HepG2 (cell line): ENCODE measurements around the gene CAMK2N2. TPM values are rescaled to one million over a fixed set of nuclear protein-coding genes. Genes with fewer than 3 reads are reported as not detected.

Source experiments
- CSRNP1 ChIP-seq: sonication (generic); formaldehyde crosslinking; IDR thresholded peaks from 2 replicates; pipeline ENCODE4 v1.8.1; 2023; ENCODE audit warnings: mild to moderate bottlenecking, missing genetic modification reagents
- DNMT3B ChIP-seq: conservative IDR thresholded peaks from 2 replicates; pipeline ENCODE4 v1.6.1; 2016; ENCODE audit warnings: missing biosample characterization, control low read depth
- GATA4 ChIP-seq: sonication (generic); IDR thresholded peaks from 2 replicates; pipeline ENCODE4 v1.6.1; 2016; ENCODE audit warnings: antibody characterized with exemption, low read depth, borderline replicate concordance
- HES4 ChIP-seq: sonication (generic); formaldehyde crosslinking; IDR thresholded peaks from 2 replicates; pipeline ENCODE4 v1.9.0; 2021; ENCODE audit warnings: mild to moderate bottlenecking, missing genetic modification reagents, borderline replicate concordance
- HMGA1 ChIP-seq: sonication (generic); formaldehyde crosslinking; conservative IDR thresholded peaks from 2 replicates; pipeline ENCODE4 v1.4.0; 2020; ENCODE audit warnings: missing genetic modification reagents
- HNF4G ChIP-seq, 2 experiments: sonication (generic) in 1 of 2; formaldehyde crosslinking in 1 of 2; IDR thresholded peaks; 2 replicates each; pipeline versions ENCODE4 v1.4.0 to v1.6.1; 2011 to 2020; ENCODE audit warnings: borderline replicate concordance in 2 of 2, low read depth in 2 of 2, mild to moderate bottlenecking in 2 of 2, low read length in 1 of 2, missing genetic modification reagents in 1 of 2, moderate library complexity in 1 of 2
- MEIS2 ChIP-seq: sonication (generic); formaldehyde crosslinking; IDR thresholded peaks from 2 replicates; pipeline ENCODE4 v1.9.0; 2021; ENCODE audit warnings: mild to moderate bottlenecking, missing genetic modification reagents
- MIER2 ChIP-seq: IDR thresholded peaks from 2 replicates; pipeline ENCODE4 v1.6.1; 2016; ENCODE audit warnings: missing biosample characterization, missing genetic modification reagents
- RFX5 ChIP-seq: IDR thresholded peaks from 2 replicates; pipeline ENCODE4 v1.6.1; 2011; ENCODE audit warnings: low read depth, low read length, improper control_type of control experiment
- SIN3A ChIP-seq: IDR thresholded peaks from 2 replicates; pipeline ENCODE4 v1.6.1; 2011; ENCODE audit warnings: low read depth, mild to moderate bottlenecking, control low read depth, low read length, borderline replicate concordance
- ZNF205 ChIP-seq: IDR thresholded peaks from 2 replicates; pipeline ENCODE4 v1.6.1; 2018; ENCODE audit warnings: missing biosample characterization, missing genetic modification reagents
- ZNF234 ChIP-seq: sonication (generic); formaldehyde crosslinking; conservative IDR thresholded peaks from 2 replicates; pipeline ENCODE4 v1.5.1; 2020; ENCODE audit warnings: mild to moderate bottlenecking, missing genetic modification reagents
- ZNF362 ChIP-seq: sonication (generic); formaldehyde crosslinking; IDR thresholded peaks from 2 replicates; pipeline ENCODE4 v1.4.0; 2020; ENCODE audit warnings: missing genetic modification reagents, mild to moderate bottlenecking, borderline replicate concordance
- ZNF451 ChIP-seq: sonication (generic); formaldehyde crosslinking; IDR thresholded peaks from 2 replicates; pipeline ENCODE4 v1.5.0; 2020; ENCODE audit warnings: mild to moderate bottlenecking, missing genetic modification reagents
- ZNF609 ChIP-seq: sonication (generic); formaldehyde crosslinking; IDR thresholded peaks from 2 replicates; pipeline ENCODE4 v1.4.0; 2020; ENCODE audit warnings: mild to moderate bottlenecking, missing genetic modification reagents, borderline replicate concordance
- ZNF768 ChIP-seq: sonication (generic); formaldehyde crosslinking; IDR thresholded peaks from 2 replicates; pipeline ENCODE4 v1.4.0; 2020; ENCODE audit warnings: missing genetic modification reagents
- ZNF770 ChIP-seq: sonication (generic); formaldehyde crosslinking; IDR thresholded peaks from 2 replicates; pipeline ENCODE4 v1.5.0; 2020; ENCODE audit warnings: mild to moderate bottlenecking, missing genetic modification reagents
- ZNF839 ChIP-seq: sonication (generic); formaldehyde crosslinking; IDR thresholded peaks from 2 replicates; pipeline ENCODE4 v1.4.0; 2020; ENCODE audit warnings: missing genetic modification reagents, mild to moderate bottlenecking, borderline replicate concordance
- polyA plus RNA-seq, 8 experiments: library from polyadenylated mRNA; depleted of rRNA in 3 of 8; stranded (reverse) in 7 of 8; unstranded in 1 of 8; fragments of >200 nt; fragmentation: Illumina TruSeq in 4 of 8; extraction: Trizol in 4 of 8; gene quantifications; 2 replicates each; pipeline versions ENCODE4 v1.2.1 to v1.2.3, GENCODE V29; 2011 to 2016; ENCODE audit warnings: low read depth in 4 of 8, missing spikeins in 1 of 8, mixed read lengths in 1 of 8; ENCODE audit not compliant: insufficient read depth in 1 of 8
- total RNA-seq, 5 experiments: library from RNA; depleted of rRNA; stranded (reverse); fragments of >200 nt; fragmentation: Illumina TruSeq; extraction: Trizol; gene quantifications; 2 replicates each; pipeline ENCODE4 v1.2.3, GENCODE V29; 2016; ENCODE audit warnings: low read depth in 1 of 5

The CAMK2N2 gene
- total and polyA plus RNA-seq, 2 of the 13 experiments (the other 11 are each of a cell fraction or from before 2014, with no cell fraction given): 0.12 to 0.27 TPM

GRCh38 chr3:184248454-184249411 is 12.6 kb downstream of the CAMK2N2 start, which contains the start of gene ALG3 (continued):
- TF ChIP-seq ZNF609: no peak; the same call in 1 of the 2 replicates
- TF ChIP-seq RFX5: no peak
- TF ChIP-seq MIER2 (CRISPR knock-in tag): peak; percentile 58
- TF ChIP-seq ZNF770 (CRISPR knock-in tag): no peak
- TF ChIP-seq CSRNP1 (CRISPR knock-in tag): peak; percentile 86; the same call in 1 of the 2 replicates
- TF ChIP-seq HES4 (CRISPR knock-in tag): peak; percentile 78; the same call in 1 of the 2 replicates
- peak; percentile 59; the same call in 1 of the 2 replicates for TF ChIP-seq ZNF205 (CRISPR knock-in tag)
- TF ChIP-seq HNF4G (IDR thresholded peaks at IDR 0.05; ENCODE audit: borderline replicate concordance, low read depth, low read length): no peak; the same call in 1 of the 2 replicates
- no peak for TF ChIP-seq HNF4G (CRISPR knock-in tag; IDR thresholded peaks at IDR 0.05; ENCODE audit: borderline replicate concordance, low read depth)
- TF ChIP-seq GATA4: 0 out of 2 replicates have a peak, but pooled peaks have one; percentile 48
- no peak for TF ChIP-seq DNMT3B (CRISPR knock-in tag)
- no peak for TF ChIP-seq ZNF839
- no peak for TF ChIP-seq ZNF451 (CRISPR knock-in tag)
- no peak for TF ChIP-seq HMGA1 (CRISPR knock-in tag)
- no peak for TF ChIP-seq ZNF362 (CRISPR knock-in tag)
- peak; percentile 83 for TF ChIP-seq ZNF768 (CRISPR knock-in tag)
- TF ChIP-seq SIN3A: peak; percentile 93; the same call in 1 of the 2 replicates
- TF ChIP-seq ZNF234 (CRISPR knock-in tag): no peak
- TF ChIP-seq MEIS2 (CRISPR knock-in tag): peak; percentile 17; the same call in 1 of the 2 replicates
